H9 (cell line): Measurements from ENCODE around the gene PARM1. TPM values are rescaled to one million over a fixed set of nuclear protein-coding genes. Genes with fewer than 3 reads are reported as not detected.

Experiments
- DNase-seq: peaks from one replicate; pipeline ENCODE4 v3.0.0-alpha.2; 2017
- H2AFZ ChIP-seq: one replicate; pipeline ENCODE4 v1.6.1; 2013; ENCODE audit warnings: mild to moderate bottlenecking, low read length, control low read depth, moderate library complexity
- H2AK5ac ChIP-seq: 2 replicates; pipeline ENCODE4 v1.6.1; 2013; ENCODE audit warnings: low read length, control low read depth, mixed read lengths; ENCODE audit not compliant: insufficient read length
- H2BK120ac ChIP-seq: one replicate; pipeline ENCODE4 v1.6.1; 2013; ENCODE audit warnings: low read depth, mild to moderate bottlenecking, low read length, control low read depth, inconsistent platforms; ENCODE audit not compliant: poor library complexity, severe bottlenecking
- H2BK12ac ChIP-seq: 2 replicates; pipeline ENCODE4 v1.6.1; 2013; ENCODE audit warnings: low read length, control low read depth, mixed read lengths, low read depth; ENCODE audit not compliant: insufficient read length
- H2BK15ac ChIP-seq: 2 replicates; pipeline ENCODE4 v1.6.1; 2013; ENCODE audit warnings: low read depth, low read length, control low read depth
- H2BK20ac ChIP-seq: one replicate; pipeline ENCODE4 v1.6.1; 2013; ENCODE audit warnings: low read depth, mild to moderate bottlenecking, low read length, control low read depth, inconsistent platforms; ENCODE audit not compliant: poor library complexity, severe bottlenecking
- H2BK5ac ChIP-seq: 2 replicates; pipeline ENCODE4 v1.6.1; 2013; ENCODE audit warnings: low read length, control low read depth, mixed read lengths; ENCODE audit not compliant: insufficient read length
- H3K14ac ChIP-seq: 2 replicates; pipeline ENCODE4 v1.6.1; 2013; ENCODE audit warnings: low read length, control low read depth; ENCODE audit not compliant: insufficient read depth
- H3K18ac ChIP-seq: 2 replicates; pipeline ENCODE4 v1.6.1; 2013; ENCODE audit warnings: low read depth, mild to moderate bottlenecking, mixed read lengths, low read length, control low read depth; ENCODE audit not compliant: insufficient read length
- H3K23ac ChIP-seq: 2 replicates; pipeline ENCODE4 v1.6.1; 2013; ENCODE audit warnings: low read length, control low read depth, mixed read lengths, low read depth; ENCODE audit not compliant: insufficient read length
- H3K23me2 ChIP-seq: 2 replicates; pipeline ENCODE4 v1.6.1; 2013; ENCODE audit warnings: low read depth, mild to moderate bottlenecking, mixed read lengths, low read length, control low read depth; ENCODE audit not compliant: insufficient read length, poor library complexity, severe bottlenecking
- H3K27ac ChIP-seq: 2 replicates; pipeline ENCODE4 v1.5.1; 2013; ENCODE audit warnings: low read length, control low read depth, mixed read lengths, low read depth; ENCODE audit not compliant: insufficient read length
- H3K27me3 ChIP-seq: 2 replicates; pipeline ENCODE4 v1.6.1; 2013; ENCODE audit warnings: low read length, control low read depth, inconsistent platforms; ENCODE audit not compliant: insufficient read depth
- H3K4ac ChIP-seq: 2 replicates; pipeline ENCODE4 v1.6.1; 2013; ENCODE audit warnings: low read depth, mild to moderate bottlenecking, control low read depth, inconsistent platforms, low read length, moderate library complexity
- H3K4me1 ChIP-seq: 2 replicates; pipeline ENCODE4 v1.6.1; 2013; ENCODE audit warnings: low read length, control low read depth, inconsistent platforms; ENCODE audit not compliant: insufficient read depth
- H3K4me2 ChIP-seq: 2 replicates; pipeline ENCODE4 v1.6.1; 2013; ENCODE audit warnings: low read length, control low read depth, mixed read lengths; ENCODE audit not compliant: insufficient read length, insufficient read depth
- H3K56ac ChIP-seq: 2 replicates; pipeline ENCODE4 v1.6.1; 2013; ENCODE audit warnings: low read depth, mild to moderate bottlenecking, mixed read lengths, low read length, control low read depth; ENCODE audit not compliant: insufficient read length
- H3K79me1 ChIP-seq: 2 replicates; pipeline ENCODE4 v1.6.1; 2013; ENCODE audit warnings: low read depth, mild to moderate bottlenecking, moderate library complexity, low read length, control low read depth, inconsistent platforms; ENCODE audit not compliant: insufficient read depth, poor library complexity, severe bottlenecking
- H3K79me2 ChIP-seq: 2 replicates; pipeline ENCODE4 v1.6.1; 2013; ENCODE audit warnings: low read length, control low read depth, inconsistent platforms; ENCODE audit not compliant: insufficient read depth
- H3K9ac ChIP-seq: 2 replicates; pipeline ENCODE4 v1.6.1; 2013; ENCODE audit warnings: low read length, control low read depth, mixed read lengths; ENCODE audit not compliant: insufficient read length; ENCODE audit errors: extremely low read depth
- H3K9me3 ChIP-seq: one replicate; pipeline ENCODE4 v1.6.1; 2013; ENCODE audit warnings: low read depth, low read length, inconsistent platforms; ENCODE audit not compliant: control insufficient read depth
- H3T11ph ChIP-seq: one replicate; pipeline ENCODE4 v1.6.1; 2013; ENCODE audit warnings: mild to moderate bottlenecking, low read length, control low read depth, inconsistent platforms
- H4K20me1 ChIP-seq: one replicate; pipeline ENCODE4 v1.6.1; 2013; ENCODE audit not compliant: control insufficient read depth, insufficient read length, insufficient read depth
- H4K5ac ChIP-seq: 2 replicates; pipeline ENCODE4 v1.6.1; 2013; ENCODE audit warnings: low read depth, mild to moderate bottlenecking, mixed read lengths, low read length, control low read depth; ENCODE audit not compliant: insufficient read length
- H4K8ac ChIP-seq: replicated peaks from 2 replicates; pipeline ENCODE4 v1.6.1; 2013; ENCODE audit warnings: low read length, control low read depth, mixed read lengths, low read depth; ENCODE audit not compliant: insufficient read length
- H4K91ac ChIP-seq: 2 replicates; pipeline ENCODE4 v1.6.1; 2013; ENCODE audit warnings: low read depth, mild to moderate bottlenecking, moderate library complexity, mixed read lengths, low read length, control low read depth; ENCODE audit not compliant: insufficient read length
- H3K27ac Mint-ChIP-seq, 3 experiments: 2 replicates in 2 of 3; 3 replicates in 1 of 3; pipeline ENCODE4 v1.8.0; 2020 to 2021; ENCODE audit warnings: mixed read lengths in 3 of 3, mild to moderate bottlenecking in 1 of 3, moderate library complexity in 1 of 3
- H3K27me3 Mint-ChIP-seq: 2 replicates; pipeline ENCODE4 v1.8.0; 2021; ENCODE audit warnings: low read depth, mild to moderate bottlenecking, moderate library complexity, mixed read lengths
- H3K36me3 Mint-ChIP-seq, 3 experiments: 2 replicates in 2 of 3; 3 replicates in 1 of 3; pipeline ENCODE4 v1.8.0; 2020 to 2021; ENCODE audit warnings: low read depth in 3 of 3, mixed read lengths in 3 of 3; ENCODE audit not compliant: insufficient read depth in 1 of 3
- H3K4me1 Mint-ChIP-seq, 2 experiments: 2 replicates each; pipeline ENCODE4 v1.8.0; 2020; ENCODE audit warnings: mixed read lengths in 2 of 2
- H3K4me3 Mint-ChIP-seq, 2 experiments: 2 replicates in 1 of 2; 3 replicates in 1 of 2; pipeline ENCODE4 v1.8.0; 2020 to 2021; ENCODE audit warnings: mild to moderate bottlenecking in 2 of 2, mixed read lengths in 2 of 2, moderate library complexity in 1 of 2
- H3K9me3 Mint-ChIP-seq, 2 experiments: 2 replicates in 1 of 2; 3 replicates in 1 of 2; pipeline ENCODE4 v1.8.0; 2020; ENCODE audit warnings: mild to moderate bottlenecking in 2 of 2, mixed read lengths in 2 of 2, moderate library complexity in 1 of 2
- WGBS: extraction: QIAGEN DNeasy Blood & Tissue Kit; methylation state at CpG from one replicate; pipeline ENCODE4 v1.1.7; 2013; ENCODE audit warnings: missing lambda C conversion rate, low lambda C conversion rate, mixed read lengths; ENCODE audit not compliant: insufficient read length; ENCODE audit errors: extremely low coverage; 5-methylcytosine and 5-hydroxymethylcytosine counted together
- total RNA-seq: library from RNA; stranded (reverse); gene quantifications from 2 replicates; pipeline ENCODE4 v1.2.1, GENCODE V29; 2021
- TF ChIP-seq, protein P1 (sequence below): fragments of 200-600 bp; sonication (generic); conservative IDR thresholded peaks from 3 replicates; pipeline ENCODE4 v1.8.0; 2021; ENCODE audit warnings: antibody characterized with exemption, mild to moderate bottlenecking

Gene PARM1
- total RNA-seq, 1 experiment from 2014 or later, result 2.0 TPM

DNA sequence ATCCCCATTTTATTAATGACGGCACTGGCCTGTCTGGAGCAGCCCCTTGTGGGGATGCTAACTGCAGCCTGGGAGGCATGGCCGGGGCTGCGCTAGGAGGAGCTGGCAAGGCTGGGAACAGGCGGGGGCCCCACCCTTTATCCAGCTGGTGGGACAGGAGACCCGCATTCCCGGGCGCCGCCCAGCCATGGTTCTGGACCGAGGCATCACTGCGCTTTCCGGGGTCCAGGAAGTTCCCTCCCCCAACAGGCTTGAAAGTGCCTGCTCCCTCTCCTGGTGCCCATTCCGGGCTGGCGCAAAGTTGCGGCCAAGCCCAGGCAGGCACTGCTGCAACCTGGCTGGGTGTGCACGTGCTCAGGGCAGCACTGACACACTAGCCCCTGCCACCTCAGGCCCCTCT lies 124.5 kb downstream of the PARM1 start:
- no peak overlapping the region for H4K5ac ChIP-seq
- no peak overlapping the region for H2AK5ac ChIP-seq
- H3K18ac ChIP-seq, result no peak overlapping the region
- DNase-seq, result no peak
- no peak overlapping the region for H2AFZ ChIP-seq
- H2BK20ac ChIP-seq, result no peak overlapping the region
- no peaks in the 10 kb centered on the region for H3K4me1 ChIP-seq
- TF ChIP-seq, protein P1, sequence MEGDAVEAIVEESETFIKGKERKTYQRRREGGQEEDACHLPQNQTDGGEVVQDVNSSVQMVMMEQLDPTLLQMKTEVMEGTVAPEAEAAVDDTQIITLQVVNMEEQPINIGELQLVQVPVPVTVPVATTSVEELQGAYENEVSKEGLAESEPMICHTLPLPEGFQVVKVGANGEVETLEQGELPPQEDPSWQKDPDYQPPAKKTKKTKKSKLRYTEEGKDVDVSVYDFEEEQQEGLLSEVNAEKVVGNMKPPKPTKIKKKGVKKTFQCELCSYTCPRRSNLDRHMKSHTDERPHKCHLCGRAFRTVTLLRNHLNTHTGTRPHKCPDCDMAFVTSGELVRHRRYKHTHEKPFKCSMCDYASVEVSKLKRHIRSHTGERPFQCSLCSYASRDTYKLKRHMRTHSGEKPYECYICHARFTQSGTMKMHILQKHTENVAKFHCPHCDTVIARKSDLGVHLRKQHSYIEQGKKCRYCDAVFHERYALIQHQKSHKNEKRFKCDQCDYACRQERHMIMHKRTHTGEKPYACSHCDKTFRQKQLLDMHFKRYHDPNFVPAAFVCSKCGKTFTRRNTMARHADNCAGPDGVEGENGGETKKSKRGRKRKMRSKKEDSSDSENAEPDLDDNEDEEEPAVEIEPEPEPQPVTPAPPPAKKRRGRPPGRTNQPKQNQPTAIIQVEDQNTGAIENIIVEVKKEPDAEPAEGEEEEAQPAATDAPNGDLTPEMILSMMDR, result no peak
- no peak overlapping the region for H4K91ac ChIP-seq
- H3K79me2 ChIP-seq, result no peaks in the 10 kb centered on the region
- no peak overlapping the region for H2BK15ac ChIP-seq
- no peak overlapping the region for H4K8ac ChIP-seq
- Mint-ChIP-seq H3K4me3 (no peak overlapping the region), H3K27me3 (no peaks in the 10 kb centered on the region), H3K36me3 (no peaks in the 10 kb centered on the region), H3K27ac (no peak overlapping the region), H3K9me3 (no peaks in the 10 kb centered on the region), H3K4me1 (no peaks in the 10 kb centered on the region)
- H3T11ph ChIP-seq, result no peak overlapping the region
- H3K79me1 ChIP-seq, result no peaks in the 10 kb centered on the region
- H3K27ac ChIP-seq, result no peak overlapping the region
- H3K4ac ChIP-seq, result no peak overlapping the region
- no peak overlapping the region for H3K14ac ChIP-seq
- H3K4me2 ChIP-seq, result no peak overlapping the region
- no peak overlapping the region for H2BK12ac ChIP-seq
- H4K20me1 ChIP-seq, result no peaks in the 10 kb centered on the region
- H2BK120ac ChIP-seq, result no peak overlapping the region
- H3K9ac ChIP-seq, result no peak overlapping the region
- H3K23me2 ChIP-seq, result no peaks in the 10 kb centered on the region
- H3K23ac ChIP-seq, result no peak overlapping the region
- WGBS, result no CpG with 5 or more reads among the region's 15 CpGs
- H2BK5ac ChIP-seq, result no peak overlapping the region
- H3K27me3 ChIP-seq, result no peaks in the 10 kb centered on the region
- H3K9me3 ChIP-seq, result no peaks in the 10 kb centered on the region
- H3K56ac ChIP-seq, result no peak overlapping the region
